MCF 10A (cell line): Measurements from ENCODE around the gene GPR152. TPM values are rescaled to one million over a fixed set of nuclear protein-coding genes. Genes with fewer than 3 reads are reported as not detected.
"Not testable (repeated sequence)": the region's sequence is repeated elsewhere in the genome, so short reads cannot be mapped to it uniquely, and the experiment has no call there.

ENCODE experiments used
- BruUV-seq: library from RNA; stranded (reverse); fragments of 400-500 nt; replicated peaks from 2 replicates; lab custom pipeline; 2021; lab: Mats Ljungman, UMichigan
- CTCF ChIA-PET: fragments of 300-600 bp; sonication (Branson Sonifier 250); formaldehyde crosslinking; extraction: SDS; loops from one replicate; lab custom pipeline; 2021; ENCODE audit warnings: antibody characterized with exemption, inconsistent platforms; lab: Yijun Ruan, JAX
- POLR2A ChIA-PET: fragments of 300-600, 350-650 bp; sonication (Branson Sonifier 250); formaldehyde crosslinking; extraction: SDS; loops from one replicate; lab custom pipeline; 2020; ENCODE audit warnings: antibody characterized with exemption, inconsistent platforms; lab: Yijun Ruan, JAX
- DNase-seq: peaks from one replicate; pipeline ENCODE4 v3.0.0-alpha.2; 2018; ENCODE audit not compliant: unreplicated experiment
- H3K27ac Mint-ChIP-seq: one replicate; pipeline ENCODE4 v1.8.0; 2022; ENCODE audit warnings: mild to moderate bottlenecking, low read depth, mixed read lengths; ENCODE audit not compliant: unreplicated experiment
- H3K27me3 Mint-ChIP-seq: one replicate; pipeline ENCODE4 v1.8.0; 2022; ENCODE audit warnings: mixed read lengths; ENCODE audit not compliant: insufficient read depth, unreplicated experiment
- H3K36me3 Mint-ChIP-seq: one replicate; pipeline ENCODE4 v1.8.0; 2022; ENCODE audit warnings: mild to moderate bottlenecking, moderate library complexity, mixed read lengths; ENCODE audit not compliant: insufficient read depth, unreplicated experiment
- H3K4me1 Mint-ChIP-seq: one replicate; pipeline ENCODE4 v1.8.0; 2022; ENCODE audit warnings: mixed read lengths; ENCODE audit not compliant: insufficient read depth, unreplicated experiment
- H3K4me3 Mint-ChIP-seq: one replicate; pipeline ENCODE4 v1.8.0; 2022; ENCODE audit warnings: mild to moderate bottlenecking, moderate library complexity, mixed read lengths; ENCODE audit not compliant: unreplicated experiment
- H3K9me3 Mint-ChIP-seq: one replicate; pipeline ENCODE4 v1.8.0; 2022; ENCODE audit warnings: mixed read lengths; ENCODE audit not compliant: unreplicated experiment
- CTCF ChIP-seq: fragments of 200-600 bp; IDR thresholded peaks from one replicate; pipeline ENCODE4 v1.8.0; 2022; ENCODE audit warnings: antibody characterized with exemption, mild to moderate bottlenecking; ENCODE audit not compliant: unreplicated experiment
- intact Hi-C: fragments of 100-400 bp; cut with micrococcal nuclease; formaldehyde crosslinking; loops from 2 replicates; pipeline ENCODE4 v1.14.1; 2022
- total RNA-seq: library from RNA; stranded (reverse); gene quantifications from 2 replicates; pipeline ENCODE4 v1.2.3, GENCODE V29; 2022

Gene GPR152
- total RNA-seq, 1 experiment from 2014 or later: not detected

- intact Hi-C loops: no loop called here
- CTCF ChIA-PET: interaction anchor here (0.9 to 2.1 kb wide), 2 partner anchors 16 to 29 kb away, joined by 5 to 7 read pairs; partner anchors contain the start of gene PPP1CA
- no TSS peak for BruUV-seq
Observed at GRCh38 chr11:67429722-67430121, 22.8 kb downstream of the GPR152 start.

GRCh38 chr11:67429038-67429668 lies 23.4 kb downstream of the GPR152 start:
- DNase-seq: no peak
- Mint-ChIP-seq H3K9me3 (no peaks in the 10 kb centered on the region), H3K4me1 (no peaks in the 10 kb centered on the region), H3K27ac (peak overlapping the region; percentile 92), H3K4me3 (peak overlapping the region; percentile 96), H3K27me3 (no peaks in the 10 kb centered on the region), H3K36me3 (peaks cover 42% of the 10 kb centered on the region)
- TSS peak; percentile 44 for BruUV-seq
- TF ChIP-seq CTCF: no peak
- intact Hi-C loops: no loop called here
- CTCF ChIA-PET: interaction anchor here (0.6 to 2.1 kb wide), 6 partner anchors 8 to 76 kb away, joined by 3 to 7 read pairs (median 4); partner anchors contain the start of genes PITPNM1, PPP1CA and PTPRCAP
- POLR2A ChIA-PET: interaction anchor here (0.7 to 2.9 kb wide), 18 partner anchors 8 to 836 kb away, joined by 3 to 32 read pairs (median 3); partner anchors contain the start of genes AIP, CCDC87, CCS and CORO1B

More at GRCh38 chr11:67429722-67430121, 22.8 kb downstream of the GPR152 start:
- Mint-ChIP-seq H3K36me3 (peaks cover 42% of the 10 kb centered on the region), H3K27me3 (no peaks in the 10 kb centered on the region), H3K4me3 (peak overlapping the region; percentile 96), H3K4me1 (no peaks in the 10 kb centered on the region), H3K9me3 (no peaks in the 10 kb centered on the region), H3K27ac (no peak overlapping the region)
- POLR2A ChIA-PET: interaction anchor here (0.6 to 2.9 kb wide), 8 partner anchors 9 to 99 kb away, joined by 3 to 32 read pairs (median 12); partner anchors contain the start of genes CORO1B and PPP1CA
- TF ChIP-seq CTCF: no peak
- no peak for DNase-seq

- H3K27ac Mint-ChIP-seq: peak within 1 kb of the TSS; percentile 92
- peaks cover 38% of the 10 kb centered on the region for H3K36me3 Mint-ChIP-seq
- no peak for TF ChIP-seq CTCF
- BruUV-seq: no TSS peak
- peak; percentile 97 for DNase-seq
- no peaks in the 10 kb centered on the region for H3K27me3 Mint-ChIP-seq
- POLR2A ChIA-PET: interaction anchor here (0.6 to 2.9 kb wide), 22 partner anchors 8 to 1767 kb away, joined by 3 to 32 read pairs (median 3); partner anchors contain the start of genes AIP, CCDC87, CCS and CORO1B
- CTCF ChIA-PET: interaction anchor here (0.6 to 2.1 kb wide), 6 partner anchors 9 to 77 kb away, joined by 3 to 8 read pairs (median 4); partner anchors contain the start of genes PITPNM1, PPP1CA and PTPRCAP
- H3K4me3 Mint-ChIP-seq: peak within 1 kb of the TSS; percentile 96
- no peaks in the 10 kb centered on the region for H3K9me3 Mint-ChIP-seq
- intact Hi-C loops: loop anchor here (1.0 kb wide), 1 partner anchor 80 kb away; the partner anchor contains the start of gene CDK2AP2
- no peaks in the 10 kb centered on the region for H3K4me1 Mint-ChIP-seq
Observed at GRCh38 chr11:67428052-67429001, 24.2 kb downstream of the GPR152 start, which contains the start of gene RPS6KB2. RPS6KB2 (plus strand) TSS chr11:67428494; CDS start chr11:67428546, 52 bp downstream.

GRCh38 chr11:67427364-67427859 lies 25.1 kb downstream of the GPR152 start:
- peaks cover 34% of the 10 kb centered on the region for H3K36me3 Mint-ChIP-seq
- H3K4me1 Mint-ChIP-seq, DNase-seq, H3K27me3 Mint-ChIP-seq, H3K9me3 Mint-ChIP-seq, intact Hi-C loops, BruUV-seq: not testable (repeated sequence)
- CTCF ChIA-PET: interaction anchor here (1.4 to 2.1 kb wide), 2 partner anchors 26 to 40 kb away, joined by 5 to 8 read pairs; partner anchors contain the start of gene PPP1CA
- H3K4me3 Mint-ChIP-seq: peak overlapping the region; percentile 96
- POLR2A ChIA-PET: interaction anchor here (0.6 to 2.9 kb wide), 8 partner anchors 16 to 56 kb away, joined by 3 to 32 read pairs (median 10); partner anchors contain the start of genes AIP, CORO1B and PPP1CA
- peak overlapping the region; percentile 92 for H3K27ac Mint-ChIP-seq
